Neural cell (in vitro differentiated cells): ENCODE results near the gene MTMR3. TPM values are rescaled to one million over a fixed set of nuclear protein-coding genes. Genes with fewer than 3 reads are reported as not detected.

Experiments used
- H2AFZ ChIP-seq: fragments of 200-600, 300-800 bp; sonication (generic), shearing (Covaris generic); 2 replicates; pipeline ENCODE4 v1.6.0; 2014; ENCODE audit warnings: low read depth, mild to moderate bottlenecking, antibody characterized with exemption, low read length, moderate library complexity
- H3F3A ChIP-seq: fragments of 200-600 bp; shearing (Covaris generic); 2 replicates; pipeline ENCODE4 v1.6.1; 2016; ENCODE audit warnings: mild to moderate bottlenecking, moderate library complexity, mixed read lengths, antibody characterized with exemption, low read length; ENCODE audit not compliant: insufficient read depth, poor library complexity, severe bottlenecking
- H3K27ac ChIP-seq: fragments of 200-600, 300-800 bp; sonication (generic), shearing (Covaris generic); 2 replicates; pipeline ENCODE4 v1.5.1; 2014; ENCODE audit warnings: mild to moderate bottlenecking, low read length, moderate library complexity
- H3K27me3 ChIP-seq: fragments of 300-800, 200-600 bp; sonication (generic), shearing (Covaris generic); 2 replicates; pipeline ENCODE4 v1.6.0; 2014; ENCODE audit warnings: mild to moderate bottlenecking, low read depth, low read length, moderate library complexity; ENCODE audit not compliant: insufficient read depth
- H3K36me3 ChIP-seq: fragments of 300-800, 200-600 bp; sonication (generic), shearing (Covaris generic); 2 replicates; pipeline ENCODE4 v1.5.1; 2014; ENCODE audit warnings: mild to moderate bottlenecking, antibody characterized with exemption, low read length, moderate library complexity; ENCODE audit not compliant: insufficient read depth
- H3K4me2 ChIP-seq: fragments of 300-800, 200-600 bp; sonication (generic), shearing (Covaris generic); 2 replicates; pipeline ENCODE4 v1.6.0; 2014; ENCODE audit warnings: mild to moderate bottlenecking, low read length
- H3K4me3 ChIP-seq: fragments of 300-800, 200-600 bp; sonication (generic), shearing (Covaris generic); 2 replicates; pipeline ENCODE4 v1.5.1; 2014; ENCODE audit warnings: mild to moderate bottlenecking, low read length, moderate library complexity
- H3K79me2 ChIP-seq: fragments of 200-600 bp; shearing (Covaris generic); replicated peaks from 2 replicates; pipeline ENCODE4 v1.6.0; 2014; ENCODE audit warnings: mild to moderate bottlenecking, low read length, moderate library complexity; ENCODE audit not compliant: insufficient read depth
- H3K9ac ChIP-seq: fragments of 300-800, 200-600 bp; sonication (generic), shearing (Covaris generic); 2 replicates; pipeline ENCODE4 v1.6.1; 2016; ENCODE audit warnings: mild to moderate bottlenecking, low read length, mixed read lengths
- H3K9me2 ChIP-seq: fragments of 200-600 bp; shearing (Covaris generic); 2 replicates; pipeline ENCODE4 v1.6.1; 2016; ENCODE audit warnings: mild to moderate bottlenecking, low read length, mixed read lengths; ENCODE audit not compliant: insufficient read depth
- H3K9me3 ChIP-seq: fragments of 200-600, 300-800 bp; sonication (generic), shearing (Covaris generic); 2 replicates; pipeline ENCODE4 v1.6.1; 2016; ENCODE audit warnings: mild to moderate bottlenecking, mixed run types, low read length, moderate library complexity, mixed read lengths
- H4K20me1 ChIP-seq: fragments of 200-600 bp; shearing (Covaris generic); 2 replicates; pipeline ENCODE4 v1.6.1; 2016; ENCODE audit warnings: mild to moderate bottlenecking, mixed run types; ENCODE audit not compliant: insufficient read depth
- CTCF ChIP-seq: fragments of 450-650 bp; IDR thresholded peaks from 2 replicates; pipeline ENCODE4 v1.5.1; 2014; ENCODE audit warnings: antibody characterized with exemption, mild to moderate bottlenecking, moderate library complexity; ENCODE audit not compliant: poor library complexity, severe bottlenecking
- EP300 ChIP-seq: fragments of 450-650 bp; conservative IDR thresholded peaks from 2 replicates; pipeline ENCODE4 v1.6.1; 2014; ENCODE audit warnings: antibody characterized with exemption, mild to moderate bottlenecking, moderate library complexity; ENCODE audit not compliant: poor library complexity, severe bottlenecking
- EZH2 ChIP-seq: fragments of 200-600, 300-800 bp; shearing (Covaris generic), sonication (generic); IDR thresholded peaks from 2 replicates; pipeline ENCODE4 v1.6.1; 2014; ENCODE audit warnings: antibody characterized with exemption, low read length, borderline replicate concordance, mild to moderate bottlenecking; ENCODE audit not compliant: insufficient read depth, poor library complexity, severe bottlenecking
- MXI1 ChIP-seq: fragments of 450-650 bp; conservative IDR thresholded peaks from 2 replicates; pipeline ENCODE4 v1.6.1; 2014; ENCODE audit warnings: antibody characterized with exemption, mild to moderate bottlenecking; ENCODE audit not compliant: poor library complexity, severe bottlenecking
- POLR2AphosphoS5 ChIP-seq: IDR thresholded peaks from 2 replicates; pipeline ENCODE4 v1.6.1; 2012
- RAD21 ChIP-seq: fragments of 450-650 bp; conservative IDR thresholded peaks from 2 replicates; pipeline ENCODE4 v1.6.1; 2014; ENCODE audit warnings: antibody characterized with exemption, mild to moderate bottlenecking, moderate library complexity
- SMC3 ChIP-seq: fragments of 450-650 bp; conservative IDR thresholded peaks from 2 replicates; pipeline ENCODE4 v1.6.1; 2014; ENCODE audit warnings: antibody characterized with exemption, mild to moderate bottlenecking, moderate library complexity; ENCODE audit not compliant: poor library complexity
- polyA plus RNA-seq: library from polyadenylated mRNA; depleted of rRNA; stranded (reverse); fragments of >200 nt; gene quantifications from 2 replicates; pipeline ENCODE4 v1.2.3, GENCODE V29; 2014

The MTMR3 gene
- polyA plus RNA-seq, 1 donor from 2014 or later: 46.7 TPM

DNA sequence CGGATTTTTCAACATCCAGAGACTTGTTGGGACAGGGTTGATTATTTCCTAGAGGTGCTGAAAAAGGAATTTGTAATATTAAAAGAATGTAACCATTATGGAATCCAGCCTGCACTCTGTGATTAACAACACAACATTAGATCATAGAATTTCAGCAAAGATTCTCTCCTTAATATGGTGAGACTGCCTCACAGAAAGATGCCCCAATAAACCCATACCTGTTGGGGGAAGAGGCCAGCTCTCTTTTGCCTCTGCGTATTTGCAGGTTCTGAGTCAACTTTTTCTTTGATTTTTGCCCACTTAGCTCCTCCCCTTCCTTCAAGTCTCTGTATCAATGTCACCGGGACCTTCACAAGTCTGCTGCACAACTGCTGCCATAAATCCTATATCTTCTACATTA is 12.4 kb upstream of the MTMR3 start:
- H3K27me3 ChIP-seq: no peaks in the 10 kb centered on the region
- no peaks in the 10 kb centered on the region for H3K9me2 ChIP-seq
- H3F3A ChIP-seq: no peaks in the 10 kb centered on the region
- H3K27ac ChIP-seq: no peak overlapping the region
- H3K9ac ChIP-seq: no peak overlapping the region
- no peak for TF ChIP-seq POLR2AphosphoS5
- H3K36me3 ChIP-seq: no peaks in the 10 kb centered on the region
- H3K4me3 ChIP-seq: no peak overlapping the region
- no peaks in the 10 kb centered on the region for H3K9me3 ChIP-seq
- no peak overlapping the region for H3K4me2 ChIP-seq
- H3K79me2 ChIP-seq: no peaks in the 10 kb centered on the region
- no peaks in the 10 kb centered on the region for H4K20me1 ChIP-seq
- H2AFZ ChIP-seq: no peak overlapping the region

- Histone ChIP-seq H2AFZ (peak overlapping the region; percentile 15), H3K4me3 (peak overlapping the region; percentile 26), H3K36me3 (no peaks in the 10 kb centered on the region), H3F3A (no peaks in the 10 kb centered on the region), H3K9me3 (no peaks in the 10 kb centered on the region), H4K20me1 (no peaks in the 10 kb centered on the region), H3K79me2 (no peaks in the 10 kb centered on the region), H3K9ac (peak overlapping the region; percentile 27), H3K27me3 (no peaks in the 10 kb centered on the region), H3K4me2 (peak overlapping the region; percentile 38), H3K9me2 (no peaks in the 10 kb centered on the region), H3K27ac (peak overlapping the region; percentile 70)
- no peak for TF ChIP-seq CTCF
- no peak for TF ChIP-seq EZH2
- TF ChIP-seq MXI1: no peak
- no peak for TF ChIP-seq EP300
Measured at GRCh38 chr22:29871684-29872083, 11.3 kb upstream of the MTMR3 start.

GRCh38 chr22:29872144-29872893 is 10.7 kb upstream of the MTMR3 start:
- Histone ChIP-seq H3K9me2 (no peaks in the 10 kb centered on the region), H3K27me3 (no peaks in the 10 kb centered on the region), H3K9me3 (no peaks in the 10 kb centered on the region), H3F3A (no peaks in the 10 kb centered on the region), H3K4me3 (peak overlapping the region; percentile 26), H2AFZ (peak overlapping the region; percentile 15), H3K9ac (peak overlapping the region; percentile 27), H3K79me2 (no peaks in the 10 kb centered on the region), H3K27ac (peak overlapping the region; percentile 70), H3K36me3 (no peaks in the 10 kb centered on the region), H3K4me2 (peak overlapping the region; percentile 38), H4K20me1 (no peaks in the 10 kb centered on the region)
- TF ChIP-seq MXI1: no peak
- TF ChIP-seq EZH2: no peak
- TF ChIP-seq CTCF: no peak
- TF ChIP-seq RAD21: no peak
- no peak for TF ChIP-seq SMC3
